ENCODE data around the gene KRTAP9-7. TPM values are rescaled to one million over a fixed set of nuclear protein-coding genes. Genes with fewer than 3 reads are reported as not detected.
"Not testable (repeated sequence)": the region's sequence is repeated elsewhere in the genome, so short reads cannot be mapped to it uniquely, and the experiment has no call there.

The KRTAP9-7 gene, protein sequence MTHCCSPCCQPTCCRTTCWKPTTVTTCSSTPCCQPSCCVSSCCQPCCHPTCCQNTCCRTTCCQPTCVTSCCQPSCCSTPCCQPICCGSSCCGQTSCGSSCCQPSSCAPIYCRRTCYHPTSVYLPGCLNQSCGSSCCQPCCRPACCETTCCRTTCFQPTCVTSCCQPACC
- total RNA-seq = not detected

DNA sequence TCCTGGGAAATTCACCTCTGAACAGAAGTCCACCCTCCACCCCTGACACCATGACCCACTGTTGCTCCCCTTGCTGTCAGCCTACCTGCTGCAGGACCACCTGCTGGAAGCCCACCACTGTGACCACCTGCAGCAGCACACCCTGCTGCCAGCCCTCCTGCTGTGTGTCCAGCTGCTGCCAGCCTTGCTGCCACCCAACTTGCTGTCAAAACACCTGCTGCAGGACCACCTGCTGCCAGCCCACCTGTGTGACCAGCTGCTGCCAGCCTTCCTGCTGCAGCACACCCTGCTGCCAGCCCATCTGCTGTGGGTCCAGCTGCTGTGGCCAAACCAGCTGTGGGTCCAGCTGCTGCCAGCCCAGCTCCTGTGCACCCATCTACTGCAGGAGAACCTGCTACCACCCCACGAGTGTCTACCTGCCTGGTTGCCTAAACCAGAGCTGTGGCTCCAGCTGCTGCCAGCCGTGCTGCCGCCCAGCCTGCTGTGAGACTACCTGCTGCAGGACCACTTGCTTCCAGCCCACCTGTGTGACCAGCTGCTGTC lies at the start of gene KRTAP9-7:
Gene KRTAP9-7, plus strand, starts transcription at position 51 of the 543 bp plus-strand sequence. Its CDS starts 0 bp downstream, at position 51.
- H3K4me3 ChIP-seq; H3K27ac ChIP-seq; intact Hi-C loops (cut with DNase I; ENCODE audit: low total_unique reads); H3K4me1 ChIP-seq; in situ Hi-C loops (cut with MboI; ENCODE audit: low pct_ligation_motif_present in 1 of 4, low pct_unique_long_range_greater_than_20kb in 1 of 4, low sequenced_read_pairs in 3 of 4); DNase-seq; H3K36me3 ChIP-seq; H3K27me3 ChIP-seq; H3K9me3 ChIP-seq: not testable (repeated sequence)
- no CpG with 5 or more reads among the region's 3 CpGs for WGBS, 2 donors (ENCODE audit: low coverage in 1 of 2)

DNA sequence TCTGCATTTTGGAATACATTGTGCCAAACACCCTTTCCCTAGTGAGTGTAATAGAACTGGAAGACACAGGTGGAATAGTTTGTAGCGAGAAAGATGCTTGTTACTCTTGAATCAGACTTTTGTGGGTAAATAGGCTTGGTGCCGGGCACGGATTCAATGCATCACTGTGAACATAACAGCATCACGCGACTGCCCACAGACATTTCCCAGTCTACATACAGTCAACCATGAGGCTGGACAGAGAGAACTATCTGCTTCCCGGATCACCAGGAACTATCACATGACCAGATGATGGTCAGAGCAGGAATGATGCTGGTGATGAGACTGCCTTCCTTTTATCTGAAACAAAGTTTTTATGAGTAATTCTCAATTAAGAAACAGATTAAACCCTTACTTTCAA lies 49.4 kb upstream of the KRTAP9-7 start:
- TF ChIP-seq POLR2A (IDR thresholded peaks at IDR 0.05) (no peak), EP300 (IDR thresholded peaks at IDR 0.05; ENCODE audit: low read depth) (no peak), POLR2AphosphoS5 (IDR thresholded peaks at IDR 0.05) (no peak)
- TF ChIP-seq, protein P1, sequence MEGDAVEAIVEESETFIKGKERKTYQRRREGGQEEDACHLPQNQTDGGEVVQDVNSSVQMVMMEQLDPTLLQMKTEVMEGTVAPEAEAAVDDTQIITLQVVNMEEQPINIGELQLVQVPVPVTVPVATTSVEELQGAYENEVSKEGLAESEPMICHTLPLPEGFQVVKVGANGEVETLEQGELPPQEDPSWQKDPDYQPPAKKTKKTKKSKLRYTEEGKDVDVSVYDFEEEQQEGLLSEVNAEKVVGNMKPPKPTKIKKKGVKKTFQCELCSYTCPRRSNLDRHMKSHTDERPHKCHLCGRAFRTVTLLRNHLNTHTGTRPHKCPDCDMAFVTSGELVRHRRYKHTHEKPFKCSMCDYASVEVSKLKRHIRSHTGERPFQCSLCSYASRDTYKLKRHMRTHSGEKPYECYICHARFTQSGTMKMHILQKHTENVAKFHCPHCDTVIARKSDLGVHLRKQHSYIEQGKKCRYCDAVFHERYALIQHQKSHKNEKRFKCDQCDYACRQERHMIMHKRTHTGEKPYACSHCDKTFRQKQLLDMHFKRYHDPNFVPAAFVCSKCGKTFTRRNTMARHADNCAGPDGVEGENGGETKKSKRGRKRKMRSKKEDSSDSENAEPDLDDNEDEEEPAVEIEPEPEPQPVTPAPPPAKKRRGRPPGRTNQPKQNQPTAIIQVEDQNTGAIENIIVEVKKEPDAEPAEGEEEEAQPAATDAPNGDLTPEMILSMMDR (IDR thresholded peaks at IDR 0.05) = no peak
- Histone ChIP-seq H3K4me3 (no peak overlapping the region), H3K36me3 (no peaks in the 10 kb centered on the region), H3K9me3 (no peaks in the 10 kb centered on the region), H3K4me1 (no peaks in the 10 kb centered on the region), H3K27me3 (peaks cover 7% of the 10 kb centered on the region), H3K27ac (no peak overlapping the region)
- intact Hi-C loops (cut with DNase I; ENCODE audit: low total_unique reads) (no loop called here), in situ Hi-C loops (cut with MboI; ENCODE audit: low pct_ligation_motif_present in 1 of 4, low pct_unique_long_range_greater_than_20kb in 1 of 4, low sequenced_read_pairs in 3 of 4) (no loop called here)
- 83 to 100% methylated on average over 3 to 6 of the region's 6 CpGs for WGBS, 2 donors (ENCODE audit: low coverage in 1 of 2)
- DNase-seq = no peak

GRCh38 chr17:41226598-41227095 lies 48.9 kb upstream of the KRTAP9-7 start, which contains the start of gene KRTAP9-2:
Gene KRTAP9-2 (plus strand): TSS chr17:41226648. CDS start chr17:41226655, 7 bp downstream.
- H3K9me3 ChIP-seq; H3K4me3 ChIP-seq; intact Hi-C loops (cut with DNase I; ENCODE audit: low total_unique reads); H3K4me1 ChIP-seq; H3K27me3 ChIP-seq; in situ Hi-C loops (cut with MboI; ENCODE audit: low pct_ligation_motif_present in 1 of 4, low pct_unique_long_range_greater_than_20kb in 1 of 4, low sequenced_read_pairs in 3 of 4); H3K27ac ChIP-seq; DNase-seq; H3K36me3 ChIP-seq: not testable (repeated sequence)
- WGBS, 2 donors (ENCODE audit: low coverage in 1 of 2) = 52% methylated on average over 3 of the region's 4 CpGs; no CpG with 5 or more reads in 1 of the 2 donors

DNA sequence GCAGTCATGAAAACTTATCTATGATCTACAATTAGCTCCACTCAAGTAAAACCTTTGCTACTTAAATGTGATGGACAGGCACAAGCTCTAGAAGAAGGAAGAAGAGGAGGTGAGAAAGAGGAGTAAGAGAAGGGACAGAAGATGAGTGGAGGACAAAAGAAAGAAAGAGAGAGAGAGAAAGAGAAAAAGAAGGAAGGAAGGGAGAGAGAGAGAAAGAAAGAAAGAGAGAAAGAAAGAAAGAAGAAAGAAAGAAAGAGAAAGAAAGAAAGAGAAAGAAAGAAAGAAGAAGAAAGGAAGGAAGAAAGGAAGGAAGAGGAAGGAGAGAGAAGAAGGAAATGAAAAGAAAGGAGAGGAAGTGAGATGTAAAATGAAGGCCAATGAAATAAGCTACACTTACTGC lies 45.4 kb upstream of the KRTAP9-7 start:
- H3K36me3 ChIP-seq = no peaks in the 10 kb centered on the region
- no peaks in the 10 kb centered on the region for H3K4me1 ChIP-seq
- in situ Hi-C loops (cut with MboI; ENCODE audit: low pct_ligation_motif_present in 1 of 4, low pct_unique_long_range_greater_than_20kb in 1 of 4, low sequenced_read_pairs in 3 of 4) = no loop called here
- H3K27ac ChIP-seq = no peak overlapping the region
- intact Hi-C loops (cut with DNase I; ENCODE audit: low total_unique reads) = no loop called here
- H3K9me3 ChIP-seq = no peaks in the 10 kb centered on the region
- no peak overlapping the region for H3K4me3 ChIP-seq
- peaks cover 24% of the 10 kb centered on the region for H3K27me3 ChIP-seq
- TF ChIP-seq POLR2A (IDR thresholded peaks at IDR 0.05) = no peak
- TF ChIP-seq POLR2AphosphoS5 (IDR thresholded peaks at IDR 0.05) = no peak
- no peak for TF ChIP-seq EP300 (IDR thresholded peaks at IDR 0.05; ENCODE audit: low read depth)
- TF ChIP-seq, protein P1 (IDR thresholded peaks at IDR 0.05) = no peak
- no peak for DNase-seq

- 68 to 90% methylated on average over 3 to 6 of the region's 6 CpGs for WGBS, 2 donors (ENCODE audit: low coverage in 1 of 2)
- in situ Hi-C loops (cut with MboI; ENCODE audit: low pct_ligation_motif_present in 1 of 4, low pct_unique_long_range_greater_than_20kb in 1 of 4, low sequenced_read_pairs in 3 of 4) (no loop called here), intact Hi-C loops (cut with DNase I; ENCODE audit: low total_unique reads) (no loop called here)
- H3K4me3 ChIP-seq = no peak overlapping the region
- no peak for TF ChIP-seq POLR2AphosphoS5 (IDR thresholded peaks at IDR 0.05)
- no peak for TF ChIP-seq EP300 (IDR thresholded peaks at IDR 0.05; ENCODE audit: low read depth)
- TF ChIP-seq, protein P1 (IDR thresholded peaks at IDR 0.05) = no peak
- TF ChIP-seq POLR2A (IDR thresholded peaks at IDR 0.05) = no peak
- no peaks in the 10 kb centered on the region for H3K4me1 ChIP-seq
- peaks cover 24% of the 10 kb centered on the region for H3K27me3 ChIP-seq
- H3K36me3 ChIP-seq = no peaks in the 10 kb centered on the region
- no peak overlapping the region for H3K27ac ChIP-seq
- no peaks in the 10 kb centered on the region for H3K9me3 ChIP-seq
- no peak for DNase-seq
These were observed 43.8 kb upstream of the KRTAP9-7 start for GRCh38 chr17:41231731-41232130.

DNA sequence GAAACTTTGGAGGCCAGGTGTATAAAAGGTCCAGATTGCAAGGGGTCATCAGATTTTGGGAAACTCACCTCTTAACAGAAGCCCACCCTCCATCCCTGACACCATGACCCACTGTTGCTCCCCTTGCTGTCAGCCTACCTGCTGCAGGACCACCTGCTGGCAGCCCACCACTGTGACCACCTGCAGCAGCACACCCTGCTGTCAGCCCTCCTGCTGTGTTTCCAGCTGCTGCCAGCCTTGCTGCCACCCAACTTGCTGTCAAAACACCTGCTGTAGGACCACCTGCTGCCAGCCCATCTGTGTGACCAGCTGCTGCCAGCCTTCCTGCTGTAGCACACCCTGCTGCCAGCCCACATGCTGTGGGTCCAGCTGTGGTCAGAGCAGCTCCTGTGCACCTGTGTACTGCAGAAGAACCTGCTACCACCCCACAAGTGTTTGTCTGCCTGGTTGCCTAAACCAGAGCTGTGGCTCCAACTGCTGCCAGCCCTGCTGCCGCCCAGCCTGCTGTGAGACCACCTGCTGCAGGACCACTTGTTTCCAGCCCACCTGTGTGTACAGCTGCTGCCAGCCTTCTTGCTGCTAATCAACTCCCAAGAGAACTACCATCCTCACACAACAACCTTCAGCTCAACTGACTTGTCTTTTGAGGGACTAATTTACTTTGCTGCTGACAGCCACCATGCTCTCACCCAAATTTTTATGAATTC lies 42.9 kb upstream of the KRTAP9-7 start, which contains the start of gene KRTAP9-3:
Gene KRTAP9-3, plus strand, starts transcription at position 51 of the 707 bp plus-strand sequence. Its CDS starts 53 bp downstream, at position 104.
- DNase-seq; H3K27ac ChIP-seq; H3K4me3 ChIP-seq; H3K36me3 ChIP-seq; H3K4me1 ChIP-seq; H3K9me3 ChIP-seq; in situ Hi-C loops (cut with MboI; ENCODE audit: low pct_ligation_motif_present in 1 of 4, low pct_unique_long_range_greater_than_20kb in 1 of 4, low sequenced_read_pairs in 3 of 4); intact Hi-C loops (cut with DNase I; ENCODE audit: low total_unique reads): not testable (repeated sequence)
- WGBS, 2 donors (ENCODE audit: low coverage in 1 of 2) = 80% methylated on average over 1 of the region's 1 CpG; no CpG with 5 or more reads in 1 of the 2 donors
- H3K27me3 ChIP-seq = peaks cover 24% of the 10 kb centered on the region

- not testable (repeated sequence) for H3K4me1 ChIP-seq
These were observed 38.4 kb upstream of the KRTAP9-7 start for GRCh38 chr17:41237116-41237515.

More at GRCh38 chr17:41237116-41237515, 38.4 kb upstream of the KRTAP9-7 start:
- H3K36me3 ChIP-seq; H3K27ac ChIP-seq; DNase-seq; H3K9me3 ChIP-seq; intact Hi-C loops (cut with DNase I; ENCODE audit: low total_unique reads); in situ Hi-C loops (cut with MboI; ENCODE audit: low pct_ligation_motif_present in 1 of 4, low pct_unique_long_range_greater_than_20kb in 1 of 4, low sequenced_read_pairs in 3 of 4); H3K4me3 ChIP-seq: not testable (repeated sequence)
- WGBS, 2 donors (ENCODE audit: low coverage in 1 of 2) = 82% methylated on average over 4 of the region's 4 CpGs; no CpG with 5 or more reads in 1 of the 2 donors
- peaks cover 17% of the 10 kb centered on the region for H3K27me3 ChIP-seq

Data from transverse colon (tissue), 4 donors.